ENCODE measurements around the gene AK9.
"Not testable (repeated sequence)": the region's sequence is repeated elsewhere in the genome, so short reads cannot be mapped to it uniquely, and the experiment has no call there.

The AK9 gene

DNA sequence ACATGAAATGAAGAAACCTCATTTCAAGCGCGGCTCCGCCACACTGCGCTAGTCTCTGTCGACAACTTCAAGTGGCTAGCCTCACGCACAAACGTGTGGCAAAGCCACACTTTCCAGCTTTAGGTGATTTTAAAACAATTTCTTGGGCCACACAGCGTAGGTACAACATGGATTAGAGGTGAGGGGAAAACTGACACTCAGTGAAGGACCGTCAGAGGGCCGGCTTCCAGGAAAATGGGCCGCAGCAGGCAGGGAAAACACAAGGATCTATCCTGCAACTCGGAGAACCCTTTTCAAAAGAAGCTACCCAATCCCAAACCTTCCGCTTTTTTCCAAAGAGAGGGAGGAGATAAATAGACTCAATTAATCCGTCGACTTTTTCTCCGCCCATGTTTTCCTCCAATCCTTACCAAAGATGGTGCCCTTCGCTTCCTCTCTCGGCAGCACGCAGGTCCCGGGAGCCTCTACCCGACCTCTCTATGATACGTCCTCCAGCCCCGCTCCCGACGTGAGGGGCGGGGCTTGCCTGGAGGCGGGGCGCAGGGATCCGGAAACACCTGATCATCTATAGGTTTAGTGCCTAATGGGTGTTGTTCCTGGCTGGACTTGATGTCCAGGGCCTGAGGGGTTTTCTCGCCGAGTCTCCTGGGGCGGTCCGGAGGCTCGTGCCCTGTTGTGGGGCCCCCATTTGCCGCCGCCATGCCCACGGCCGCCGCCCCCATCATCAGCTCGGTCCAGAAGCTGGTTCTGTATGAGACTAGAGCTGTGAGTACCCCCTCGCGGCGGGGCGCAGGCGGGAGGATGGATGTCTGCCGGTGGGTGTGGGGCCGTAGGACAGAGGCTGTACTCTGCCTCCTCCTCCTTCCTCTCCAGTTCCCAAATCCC is at the start of gene AK9, which contains the start of gene FIG4:
AK9 (minus strand) TSS at position 466 of the 885 bp plus-strand sequence. CDS start 15,457 bp downstream, outside the sequence.
FIG4 (plus strand) TSS at position 560 of the 885 bp plus-strand sequence; CDS start at position 700, 140 bp downstream.
- DNase-seq, result peak; percentile 91

DNA sequence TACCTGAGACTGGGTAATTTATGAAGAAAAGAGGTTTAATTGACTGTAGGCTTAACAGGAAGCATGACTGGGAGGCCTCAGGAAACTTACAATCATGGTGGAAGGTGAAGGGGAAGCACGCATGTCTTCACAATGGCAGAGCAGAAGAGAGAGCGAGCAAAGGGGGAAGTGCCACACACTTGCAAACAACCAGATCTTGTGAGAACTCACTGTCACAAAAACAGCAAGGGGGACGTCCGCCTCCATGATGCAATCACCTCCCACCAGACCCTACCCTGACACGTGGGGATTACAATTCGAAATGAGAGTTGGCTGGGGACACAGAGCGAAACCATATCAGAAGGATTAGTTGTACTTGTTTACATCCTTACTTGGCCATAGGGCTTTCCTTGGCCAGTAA is 49.8 kb upstream of the AK9 start:
- DNase-seq, result no peak

DNA sequence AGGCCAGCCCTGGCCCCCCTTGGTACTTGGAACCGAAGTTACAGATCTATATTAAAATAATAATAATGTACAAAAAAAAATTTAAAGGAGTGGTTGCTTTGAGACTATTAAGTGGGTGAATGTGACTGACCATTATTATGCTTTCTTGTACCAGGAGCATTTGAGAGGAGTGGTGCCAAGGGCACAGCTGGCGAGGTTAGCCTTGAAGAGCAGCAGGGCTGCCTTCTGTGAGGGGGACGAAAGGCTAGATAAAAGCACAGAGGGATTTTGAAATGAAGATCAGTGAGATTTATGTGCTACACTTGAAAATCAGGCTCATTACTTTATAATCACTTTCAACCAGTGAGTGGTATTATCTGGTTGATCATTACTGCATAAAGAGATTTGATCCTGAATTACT is 48.7 kb upstream of the AK9 start:
- no peak for DNase-seq

DNA sequence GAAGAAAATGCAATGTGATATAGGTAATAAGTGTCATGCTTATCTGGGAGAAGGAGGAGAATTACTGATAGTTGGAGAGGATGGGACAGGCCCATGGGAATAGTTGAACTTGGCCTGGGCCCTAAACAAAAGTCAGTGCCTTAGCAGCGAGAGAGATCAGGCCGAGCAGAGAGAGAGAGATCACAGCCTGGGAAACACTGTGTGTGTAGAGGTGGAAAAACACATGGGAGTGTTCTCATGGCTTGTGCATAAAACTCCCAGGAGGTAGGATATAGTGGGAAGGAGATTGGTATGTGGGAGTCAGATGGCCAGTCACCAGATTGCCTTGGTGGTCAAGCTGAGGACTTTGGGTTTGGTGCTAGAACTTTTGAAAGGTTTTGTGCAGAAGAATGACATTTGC is 47.7 kb upstream of the AK9 start:
- no peak for DNase-seq

DNA sequence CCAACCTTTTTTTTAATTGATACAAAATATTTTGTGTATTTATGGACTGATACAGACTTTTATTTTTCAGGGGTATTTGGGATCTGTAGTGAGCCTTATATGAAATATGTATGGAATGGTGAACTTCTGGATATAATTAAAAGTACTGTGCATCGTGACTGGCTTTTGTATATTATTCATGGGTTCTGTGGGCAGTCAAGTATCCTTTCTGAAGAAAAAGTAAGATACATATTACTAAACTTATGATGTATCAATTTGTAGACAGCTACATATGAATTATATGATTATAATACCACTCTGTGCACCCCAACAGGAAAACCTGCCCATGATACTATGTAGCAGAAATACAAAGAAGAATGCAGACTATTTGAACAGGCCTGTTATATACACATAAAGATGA is 47.3 kb upstream of the AK9 start:
- no peak for DNase-seq

DNA sequence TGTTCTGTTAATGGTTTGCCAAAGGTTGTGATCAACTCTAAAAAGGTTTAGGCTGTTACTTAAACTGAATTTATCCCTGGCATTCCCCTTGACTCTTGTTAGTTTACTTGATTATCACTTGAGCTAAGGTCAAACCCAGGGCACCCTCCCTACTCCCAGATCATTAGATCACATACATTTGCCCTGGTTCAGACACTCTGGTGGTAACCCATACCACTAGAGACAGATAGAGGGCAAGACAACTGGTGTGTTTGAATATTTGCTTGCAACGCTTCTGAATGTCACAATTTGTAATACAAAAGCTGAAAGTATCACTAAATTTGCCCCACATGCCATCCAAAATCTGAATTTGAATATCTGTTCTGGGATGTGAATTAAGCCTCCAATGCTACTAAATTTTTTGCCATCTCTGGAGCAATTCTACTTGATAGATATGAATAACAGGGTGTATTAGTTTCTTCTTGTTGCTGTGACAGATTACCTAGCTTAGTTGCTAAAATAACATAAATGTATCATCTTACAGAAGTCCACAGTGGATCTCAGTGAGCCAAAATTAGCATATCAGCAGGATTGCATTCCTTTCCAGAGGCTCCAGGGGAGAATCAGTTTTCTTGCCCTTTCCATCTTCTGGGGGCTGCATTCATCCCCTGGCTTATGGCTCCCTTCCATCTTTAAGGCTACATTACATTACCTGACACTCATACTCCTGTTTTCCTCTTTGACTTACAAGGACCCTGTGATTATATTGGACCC is 45.4 kb upstream of the AK9 start:
- DNase-seq, result no peak

DNA sequence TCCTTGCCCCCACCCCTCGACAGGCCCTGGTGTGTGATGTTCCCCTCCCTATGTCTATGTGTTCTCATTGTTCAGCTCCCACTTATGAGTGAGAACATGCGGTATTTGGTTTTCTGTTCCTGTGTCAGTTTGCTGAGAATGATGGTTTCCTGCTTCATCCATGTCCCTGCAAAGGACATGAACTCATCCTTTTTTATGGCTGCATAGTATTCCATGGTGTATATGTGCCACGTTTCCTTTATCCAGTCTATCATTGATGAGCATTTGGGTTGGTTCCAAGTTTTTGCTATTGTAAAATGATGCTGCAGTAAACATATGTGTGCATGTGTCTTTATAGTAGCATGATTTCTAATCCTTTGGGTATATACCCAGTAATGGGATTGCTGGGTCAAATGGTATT is 34.2 kb upstream of the AK9 start:
- not testable (repeated sequence) for DNase-seq

DNA sequence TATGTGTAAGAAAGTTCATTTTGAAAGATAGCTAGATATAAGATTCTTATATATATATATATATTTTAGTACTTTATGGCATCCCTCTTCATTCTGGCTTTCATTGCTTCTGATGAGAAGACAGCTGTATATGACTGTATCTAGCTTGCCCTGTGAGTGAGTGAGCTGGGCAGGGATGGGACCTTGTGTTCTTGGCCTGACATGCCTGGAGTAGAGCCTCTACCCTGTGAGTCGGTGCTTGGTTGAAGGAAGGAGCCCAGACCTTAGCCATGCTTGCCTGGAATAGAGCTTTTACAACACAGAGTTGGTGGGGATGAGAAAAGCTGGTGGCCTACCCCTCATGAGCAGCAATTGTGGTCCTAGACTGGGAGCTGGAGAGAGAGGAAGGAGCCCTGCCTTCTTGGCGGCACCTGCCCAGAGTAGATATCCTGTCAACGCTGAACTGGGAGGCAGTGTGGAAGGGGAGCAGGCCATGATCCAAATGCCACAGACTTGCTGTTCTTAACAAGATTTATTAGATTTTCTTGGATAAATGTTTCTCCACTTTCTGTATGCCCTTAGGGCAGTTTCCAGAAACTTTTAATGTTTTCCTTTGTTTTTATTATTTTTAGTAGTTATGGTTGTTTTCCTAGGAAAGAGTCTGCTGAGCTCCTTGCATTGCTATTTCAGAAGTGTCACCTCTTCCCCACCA is 31.7 kb upstream of the AK9 start:
- DNase-seq, result no peak

DNA sequence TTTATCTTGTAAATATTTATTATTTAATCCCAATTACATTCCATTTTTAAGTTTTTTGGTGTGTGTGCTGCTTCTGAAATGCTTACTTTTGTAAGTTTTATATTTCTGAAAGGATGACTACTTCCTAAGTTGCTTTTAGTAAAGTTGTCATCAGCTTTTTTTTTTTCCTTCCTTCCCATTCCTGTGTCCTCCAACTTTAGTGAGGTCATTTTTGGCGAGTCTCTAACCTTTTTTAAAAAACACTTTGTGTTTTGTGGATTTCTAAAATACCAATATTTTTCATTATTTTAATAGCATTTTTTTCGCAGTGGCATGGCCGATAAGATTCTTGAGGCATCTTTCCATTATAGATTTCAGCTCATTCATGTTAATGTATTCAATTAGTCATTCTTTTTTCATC is 31.0 kb upstream of the AK9 start:
- no peak for DNase-seq

DNA sequence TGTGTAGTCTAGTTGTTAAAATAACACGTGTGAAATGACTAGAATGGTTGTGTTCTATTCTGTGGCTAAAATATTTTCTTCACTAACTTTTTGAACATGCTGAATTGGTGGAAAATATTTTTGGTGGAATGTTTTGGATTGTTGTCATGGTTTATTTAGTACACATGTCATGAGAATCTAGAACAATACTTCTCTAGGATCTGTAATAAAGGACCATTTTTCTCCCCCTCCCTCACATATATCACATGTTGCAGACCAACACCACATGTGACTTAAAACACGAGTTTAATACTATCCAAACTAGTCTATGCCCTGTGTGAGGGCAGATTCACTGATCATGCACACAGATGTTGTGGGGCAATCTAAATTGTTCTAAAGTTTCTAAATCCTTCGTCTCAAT is 29.3 kb upstream of the AK9 start:
- DNase-seq, result no peak

DNA sequence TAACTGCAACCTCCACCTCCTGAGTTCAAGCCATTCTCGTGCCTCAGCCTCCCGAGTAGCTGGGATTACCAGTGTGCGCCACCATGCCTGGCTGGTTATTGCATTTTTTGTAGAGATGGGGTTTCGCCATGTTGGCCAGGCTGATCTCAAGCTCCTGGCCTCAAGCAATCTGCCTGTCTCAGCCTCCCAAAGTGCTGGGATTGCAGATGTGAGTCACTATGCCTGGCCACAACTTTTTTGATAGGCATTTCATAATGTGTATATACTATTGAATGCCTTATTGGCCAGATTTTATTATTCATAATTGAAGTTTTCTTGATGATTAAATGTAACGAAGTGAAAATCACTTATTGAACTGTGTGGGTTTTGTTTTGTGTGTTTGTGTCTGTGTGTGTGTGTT is 28.0 kb upstream of the AK9 start:
- DNase-seq, result no peak

DNA sequence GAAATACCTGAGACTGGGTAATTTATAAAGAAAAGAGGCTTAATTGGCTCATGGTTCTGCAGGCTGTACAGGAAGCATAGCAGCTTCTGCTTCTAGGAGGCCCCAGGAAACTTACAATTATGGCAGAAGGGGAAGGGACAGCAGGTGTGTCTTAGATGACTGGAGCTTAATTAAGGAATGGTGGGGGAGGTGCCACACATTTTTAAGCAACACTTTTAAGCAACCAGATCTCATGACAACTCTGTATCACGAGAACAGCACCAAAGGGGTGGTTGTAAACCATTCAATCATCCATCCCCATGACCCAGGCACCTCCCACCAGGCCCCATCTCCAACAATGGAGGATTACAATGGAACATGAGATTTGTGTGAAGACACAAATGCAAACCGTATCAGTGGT is 27.0 kb upstream of the AK9 start:
- no peak for DNase-seq

DNA sequence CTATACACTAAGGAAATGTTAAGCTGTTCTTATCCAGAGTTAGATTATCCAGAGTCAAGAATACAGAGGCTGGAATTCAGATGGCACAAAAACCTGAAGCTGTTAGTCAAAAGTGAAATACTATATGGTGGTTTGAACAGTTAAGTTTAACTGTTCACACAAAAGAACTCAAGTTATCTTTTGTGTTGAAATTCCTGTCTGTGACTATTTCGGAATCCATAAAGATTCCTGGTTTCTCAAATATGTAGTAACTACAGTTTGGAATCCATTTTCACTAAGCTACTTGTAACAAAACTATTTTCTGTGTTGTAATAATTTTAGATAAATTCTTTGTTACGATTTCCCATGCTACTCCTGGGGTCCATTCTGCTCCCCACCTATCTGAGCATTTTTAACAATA is 24.6 kb upstream of the AK9 start:
- DNase-seq, result no peak

DNA sequence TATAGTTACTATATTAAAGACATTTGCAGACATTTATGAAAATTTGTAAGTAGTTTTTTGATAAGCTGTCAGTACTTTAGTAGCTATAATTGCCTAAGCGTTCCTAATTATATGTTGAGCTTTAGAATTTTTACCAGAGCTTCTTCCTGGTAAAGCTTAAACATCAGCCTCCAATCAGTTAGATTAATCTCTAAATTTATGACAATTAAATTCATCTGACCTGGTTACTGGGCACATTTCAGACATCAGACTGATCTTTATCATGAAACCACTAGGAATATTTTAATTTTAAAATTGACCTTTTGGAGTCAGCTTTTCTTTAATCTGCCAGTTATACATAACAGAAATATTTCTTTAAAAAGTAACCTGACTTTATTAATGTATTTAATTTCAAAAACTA is 23.6 kb upstream of the AK9 start:
- DNase-seq, result no peak

DNA sequence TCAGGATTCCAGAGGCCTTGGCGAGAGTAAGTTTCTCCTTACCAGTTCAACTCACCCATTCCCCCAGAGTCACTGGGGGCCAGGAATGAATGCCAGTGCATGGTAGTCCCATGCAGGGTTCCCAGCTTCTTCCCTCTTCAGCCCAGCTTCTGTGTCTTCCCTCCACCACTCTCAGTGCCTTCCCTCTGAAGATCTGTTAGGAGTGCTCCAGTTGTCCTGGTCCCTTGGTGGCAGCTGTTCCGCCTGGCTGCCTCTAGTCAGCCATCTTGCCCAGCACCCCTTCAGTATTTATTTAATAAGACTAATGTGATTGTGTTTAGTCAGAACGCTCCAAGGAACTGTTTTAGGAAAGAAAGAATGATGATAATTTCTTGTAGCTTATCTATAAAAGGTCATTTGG is 23.2 kb upstream of the AK9 start:
- no peak for DNase-seq

DNA sequence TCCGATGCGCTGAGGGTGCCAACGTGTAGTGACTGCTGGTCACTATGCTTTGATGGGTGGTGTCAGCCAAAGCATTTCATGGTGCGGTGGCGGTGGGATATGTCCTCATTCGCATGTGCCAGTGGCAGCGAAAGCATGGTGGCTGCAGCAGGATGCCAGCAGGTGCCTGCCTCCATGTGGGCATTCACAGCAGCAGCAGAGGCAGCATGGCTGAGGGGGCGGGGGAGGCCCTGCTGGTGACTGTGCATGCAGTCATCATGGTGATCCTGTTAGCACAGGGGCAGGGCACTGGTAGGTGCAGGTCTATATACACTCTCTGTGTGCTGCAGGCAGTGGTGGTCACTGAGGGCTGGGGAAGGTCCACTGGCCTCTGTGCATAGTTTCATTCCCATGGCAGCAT is 22.1 kb upstream of the AK9 start:
- DNase-seq, result peak; percentile 26

DNA sequence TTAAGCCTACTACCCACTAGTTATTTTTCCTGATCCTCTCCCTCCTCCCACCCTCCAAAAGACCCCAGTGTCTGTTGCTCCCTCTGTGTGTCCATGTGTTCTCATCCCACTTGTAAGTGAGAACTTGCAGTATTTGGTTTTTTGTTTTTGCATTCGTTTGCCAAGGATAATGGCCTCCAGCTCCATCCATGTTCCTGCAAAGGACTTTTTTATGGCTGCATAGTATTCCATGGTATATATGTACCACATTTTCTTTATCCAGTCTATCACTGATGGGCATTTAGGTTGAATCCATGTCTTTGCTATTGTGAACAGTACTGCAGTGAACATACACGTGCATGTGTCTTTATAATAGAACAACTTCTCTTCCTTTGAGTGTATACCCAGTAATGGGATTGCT is 17.1 kb upstream of the AK9 start:
- not testable (repeated sequence) for DNase-seq

DNA sequence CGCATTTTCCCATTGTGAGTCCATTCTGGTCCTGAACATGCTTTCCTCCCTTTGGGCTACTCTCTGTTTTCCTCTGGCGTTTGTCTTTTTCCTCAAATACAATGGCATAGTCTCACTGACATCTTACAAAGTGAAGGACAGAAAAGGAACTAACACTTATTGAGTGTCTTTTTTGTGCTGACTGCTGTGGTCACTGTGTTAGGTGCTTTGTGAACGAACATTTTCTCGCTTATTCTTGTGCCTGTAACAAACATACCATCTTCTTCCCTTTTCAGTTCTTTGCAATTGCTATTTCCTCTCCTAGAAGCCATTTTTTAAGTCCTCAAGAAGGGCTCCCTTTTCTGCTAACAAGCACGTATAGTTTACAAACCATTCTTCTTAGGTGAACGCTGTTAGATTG is 15.5 kb upstream of the AK9 start:
- no peak for DNase-seq

DNA sequence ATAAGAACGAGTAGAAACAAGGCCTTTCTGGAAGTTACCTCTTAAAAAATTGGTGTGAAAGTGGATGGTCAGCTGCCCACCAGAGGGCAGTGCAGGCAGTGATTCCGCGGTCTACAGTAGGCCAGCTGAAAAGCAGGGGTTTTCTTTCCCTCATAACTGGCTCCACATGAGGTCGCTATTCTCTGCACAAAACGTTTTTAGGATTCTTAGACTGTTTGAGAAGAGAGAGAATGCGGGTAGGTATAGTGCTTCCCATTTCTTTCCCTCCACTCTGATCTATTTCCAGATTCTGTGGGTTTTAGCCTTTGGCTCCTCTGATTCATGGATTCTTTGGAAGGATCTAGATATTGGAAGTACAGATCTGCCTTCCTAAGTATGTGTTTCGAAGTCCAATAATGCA is 14.3 kb upstream of the AK9 start:
- peak; percentile 77 for DNase-seq

DNA sequence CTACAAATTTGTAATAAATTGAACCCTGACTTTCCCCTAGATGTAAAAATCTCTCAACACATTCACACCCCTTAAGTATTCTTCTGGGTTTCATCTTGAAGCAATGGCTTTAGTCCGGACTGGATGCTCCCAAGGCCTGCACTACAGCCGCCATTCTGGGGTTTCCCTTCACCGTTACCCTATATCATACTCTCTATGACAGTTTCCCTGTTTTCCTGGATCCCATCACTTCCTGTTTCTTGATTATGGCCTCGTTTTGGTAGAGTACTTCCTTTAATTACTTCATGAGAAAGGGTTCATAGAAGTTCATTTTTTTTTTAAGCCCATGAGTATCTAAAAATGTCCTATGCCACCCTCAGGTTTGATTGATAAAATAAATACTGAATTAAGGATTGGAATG is 11.8 kb upstream of the AK9 start:
- no peak for DNase-seq

DNA sequence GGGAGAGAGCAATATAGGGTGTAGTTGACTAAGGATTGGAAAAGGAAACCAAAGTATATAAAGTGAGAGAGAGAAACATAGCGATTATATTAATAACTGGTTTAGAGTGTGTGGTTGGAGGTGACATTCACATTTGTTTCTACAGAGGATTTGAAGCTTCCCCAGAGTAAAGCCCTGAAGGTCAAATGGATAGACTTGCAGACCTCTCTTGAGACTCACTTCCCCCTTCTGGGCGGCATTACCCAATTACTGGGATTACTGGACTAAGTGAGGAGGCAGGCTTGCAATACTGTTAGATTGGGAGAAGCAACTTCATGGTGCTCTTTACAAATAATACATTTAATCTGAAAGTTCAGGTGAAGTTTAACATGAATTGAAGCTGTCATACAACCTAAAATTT is 10.8 kb upstream of the AK9 start:
- DNase-seq, result no peak

DNA sequence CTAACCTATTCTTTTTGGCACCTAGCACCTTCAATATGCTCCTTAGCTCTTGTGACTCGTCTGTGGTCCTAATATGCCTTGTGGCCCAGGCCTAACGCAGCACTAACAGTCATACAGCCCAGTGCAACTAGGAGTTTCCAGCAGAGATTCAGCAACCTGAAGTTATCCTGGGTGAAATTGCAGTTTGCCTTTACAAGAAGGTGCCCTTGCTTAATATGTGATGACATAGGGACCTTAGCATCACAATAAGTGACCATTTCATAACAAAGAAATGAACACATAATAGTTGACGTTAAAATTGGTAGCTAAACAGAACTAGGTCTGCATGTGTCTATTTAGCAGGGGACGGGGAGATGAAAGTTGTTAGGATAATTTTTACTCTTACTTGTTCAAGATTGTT is 10.2 kb upstream of the AK9 start:
- no peak for DNase-seq

DNA sequence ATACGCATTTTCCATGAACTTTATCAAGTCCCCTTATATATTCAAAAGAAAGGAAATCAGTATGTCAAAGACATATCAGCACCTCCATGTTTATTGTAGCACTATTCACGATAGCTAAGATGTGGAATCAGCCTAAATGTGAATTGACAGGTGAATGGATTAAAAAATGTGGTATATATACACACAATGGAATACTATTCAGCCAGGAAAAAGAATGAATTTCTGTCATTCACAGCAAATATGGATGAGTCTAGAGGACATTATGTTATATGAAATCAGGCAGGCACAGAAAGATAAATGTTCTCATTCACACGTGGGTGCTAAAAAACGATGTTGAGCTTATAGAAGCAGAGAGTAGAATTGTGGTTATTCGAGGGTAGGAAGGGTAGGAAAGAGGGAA is 5.4 kb upstream of the AK9 start:
- DNase-seq, result no peak

DNA sequence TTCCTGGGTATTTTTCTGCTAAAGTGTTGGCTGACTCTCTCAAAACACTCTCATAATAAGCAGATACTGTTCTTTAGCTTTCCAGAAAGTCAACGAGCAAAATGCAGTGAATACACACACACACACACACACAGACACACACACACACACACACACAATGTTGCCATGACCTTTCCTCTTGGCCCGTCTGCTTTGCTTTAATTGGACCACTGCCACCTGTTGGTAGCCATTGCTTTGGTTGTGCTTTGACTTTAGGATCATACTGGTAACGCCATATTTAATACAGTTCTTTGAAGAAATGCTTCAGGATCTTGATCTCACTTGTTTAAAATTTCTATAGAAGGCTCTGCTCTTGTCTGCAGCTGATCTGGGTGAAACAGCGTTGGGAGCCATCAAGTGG is 4.5 kb upstream of the AK9 start:
- peak; percentile 9 for DNase-seq

Measured in stimulated activated CD4-positive, alpha-beta T cell treated with anti-CD3 and anti-CD28 coated beads, Interleukin-1b, Interleukin-23, amount 100 ng/mL, for 48 hours (primary cell).